WTC11 (cell line): ENCODE measurements around the gene SRGAP1. TPM values are rescaled to one million over a fixed set of nuclear protein-coding genes. Genes with fewer than 3 reads are reported as not detected.

ENCODE experiments used
- ATAC-seq: fragments of 200-7000 bp; cut with Tn5 transposase; 2 replicates; pipeline ENCODE4 v1.10.0; 2021; ENCODE audit warnings: mild to moderate bottlenecking, moderate library complexity
- CTCF ChIA-PET: fragments of 300-600 bp; sonication (Branson Sonifier 250); formaldehyde crosslinking; loops from one replicate; lab custom pipeline; 2021; ENCODE audit warnings: antibody characterized with exemption; lab: Charles Lee
- POLR2A ChIA-PET: fragments of 350-600 bp; sonication (Branson Sonifier 250); formaldehyde crosslinking; loops from one replicate; lab custom pipeline; 2021; ENCODE audit warnings: antibody characterized with exemption; lab: Charles Lee
- DNase-seq: peaks from one replicate; pipeline ENCODE4 v3.0.0; 2021; ENCODE audit warnings: low spot score
- H3K27ac Mint-ChIP-seq: 2 replicates; pipeline ENCODE4 v1.8.0; 2021; ENCODE audit warnings: mixed read lengths
- H3K27me3 Mint-ChIP-seq: 2 replicates; pipeline ENCODE4 v1.8.0; 2021; ENCODE audit warnings: low read depth, mild to moderate bottlenecking, moderate library complexity, mixed read lengths
- H3K36me3 Mint-ChIP-seq: 2 replicates; pipeline ENCODE4 v1.8.0; 2021; ENCODE audit warnings: mixed read lengths
- H3K4me1 Mint-ChIP-seq: 2 replicates; pipeline ENCODE4 v1.8.0; 2022; ENCODE audit warnings: mixed read lengths
- H3K4me3 Mint-ChIP-seq: 2 replicates; pipeline ENCODE4 v1.8.0; 2021; ENCODE audit warnings: mild to moderate bottlenecking, moderate library complexity, mixed read lengths
- H3K9me3 Mint-ChIP-seq: 2 replicates; pipeline ENCODE4 v1.8.0; 2021; ENCODE audit warnings: mixed read lengths
- CBFB ChIP-seq: sonication (generic); formaldehyde crosslinking; IDR thresholded peaks from 2 replicates; pipeline ENCODE4 v1.8.1; 2022; ENCODE audit warnings: mild to moderate bottlenecking, low read depth, missing genetic modification reagents
- ESRRA ChIP-seq: sonication (generic); formaldehyde crosslinking; IDR thresholded peaks from 2 replicates; pipeline ENCODE4 v1.8.1; 2022; ENCODE audit warnings: mild to moderate bottlenecking, missing genetic modification reagents, borderline replicate concordance
- ETV6 ChIP-seq: sonication (generic); formaldehyde crosslinking; IDR thresholded peaks from 2 replicates; pipeline ENCODE4 v1.8.1; 2022; ENCODE audit warnings: mild to moderate bottlenecking, missing genetic modification reagents
- GRHL2 ChIP-seq: fragments of 250-450 bp; sonication (Bioruptor Pico); IDR thresholded peaks from 2 replicates; pipeline ENCODE4 v1.8.0; 2022; ENCODE audit warnings: mild to moderate bottlenecking, moderate library complexity; ENCODE audit not compliant: insufficient replicate concordance, severe bottlenecking
- JAZF1 ChIP-seq: fragments of 250-450 bp; sonication (Bioruptor Pico); IDR thresholded peaks from 2 replicates; pipeline ENCODE4 v1.9.0; 2021; ENCODE audit warnings: moderate library complexity, mild to moderate bottlenecking, inconsistent platforms
- NFE2L1 ChIP-seq: sonication (generic); formaldehyde crosslinking; IDR thresholded peaks from 2 replicates; pipeline ENCODE4 v1.8.1; 2023; ENCODE audit warnings: missing genetic modification reagents
- NFYB ChIP-seq: sonication (generic); formaldehyde crosslinking; conservative IDR thresholded peaks from 2 replicates; pipeline ENCODE4 v1.8.0; 2022; ENCODE audit warnings: low read depth, missing genetic modification reagents
- OVOL2 ChIP-seq: fragments of 250-450 bp; sonication (Bioruptor Pico); IDR thresholded peaks from 2 replicates; pipeline ENCODE4 v1.9.0; 2021; ENCODE audit warnings: mild to moderate bottlenecking, borderline replicate concordance
- TEAD4 ChIP-seq: sonication (generic); formaldehyde crosslinking; IDR thresholded peaks from 2 replicates; pipeline ENCODE4 v1.8.0; 2022; ENCODE audit warnings: mild to moderate bottlenecking, missing genetic modification reagents
- ZNF396 ChIP-seq: fragments of 250-450 bp; sonication (Bioruptor Pico); IDR thresholded peaks from 2 replicates; pipeline ENCODE4 v1.8.0; 2021; ENCODE audit warnings: mild to moderate bottlenecking, moderate library complexity, borderline replicate concordance
- total RNA-seq: library from RNA; stranded (reverse); gene quantifications from 3 replicates; pipeline ENCODE4 v1.2.3, GENCODE V29; 2021
- TF ChIP-seq, protein P1 (sequence below): sonication (generic); formaldehyde crosslinking; IDR thresholded peaks from 2 replicates; pipeline ENCODE4 v1.8.1; 2022; ENCODE audit warnings: low read depth, missing genetic modification reagents, borderline replicate concordance
- TF ChIP-seq, protein P2 (sequence below): fragments of 250-450 bp; sonication (Bioruptor Pico); IDR thresholded peaks from 2 replicates; pipeline ENCODE4 v1.9.0; 2021; ENCODE audit warnings: mild to moderate bottlenecking, borderline replicate concordance
- TF ChIP-seq, protein P3 (sequence below): sonication (generic); formaldehyde crosslinking; IDR thresholded peaks from 2 replicates; pipeline ENCODE4 v1.8.0; 2023; ENCODE audit warnings: mild to moderate bottlenecking, missing genetic modification reagents
- TF ChIP-seq, protein P4 (sequence below): sonication (generic); formaldehyde crosslinking; conservative IDR thresholded peaks from 2 replicates; pipeline ENCODE4 v1.8.1; 2022; ENCODE audit warnings: mild to moderate bottlenecking, missing genetic modification reagents
- TF ChIP-seq, protein P5 (sequence below): sonication (generic); formaldehyde crosslinking; IDR thresholded peaks from 2 replicates; pipeline ENCODE4 v1.8.1; 2023; ENCODE audit warnings: mild to moderate bottlenecking, missing genetic modification reagents, borderline replicate concordance
- TF ChIP-seq, protein P6 (sequence below): sonication (generic); formaldehyde crosslinking; IDR thresholded peaks from 2 replicates; pipeline ENCODE4 v1.8.1; 2022; ENCODE audit warnings: mild to moderate bottlenecking, missing genetic modification reagents, moderate library complexity, borderline replicate concordance
- TF ChIP-seq, protein P7 (sequence below): sonication (generic); formaldehyde crosslinking; IDR thresholded peaks from 2 replicates; pipeline ENCODE4 v1.8.0; 2022; ENCODE audit warnings: mild to moderate bottlenecking, missing genetic modification reagents
- TF ChIP-seq, protein P8 (sequence below): fragments of 250-450 bp; sonication (Bioruptor Pico); IDR thresholded peaks from 2 replicates; pipeline ENCODE4 v1.9.0; 2021; ENCODE audit warnings: mild to moderate bottlenecking

SRGAP1 gene
- total RNA-seq, 1 experiment from 2014 or later = 10.3 TPM

DNA sequence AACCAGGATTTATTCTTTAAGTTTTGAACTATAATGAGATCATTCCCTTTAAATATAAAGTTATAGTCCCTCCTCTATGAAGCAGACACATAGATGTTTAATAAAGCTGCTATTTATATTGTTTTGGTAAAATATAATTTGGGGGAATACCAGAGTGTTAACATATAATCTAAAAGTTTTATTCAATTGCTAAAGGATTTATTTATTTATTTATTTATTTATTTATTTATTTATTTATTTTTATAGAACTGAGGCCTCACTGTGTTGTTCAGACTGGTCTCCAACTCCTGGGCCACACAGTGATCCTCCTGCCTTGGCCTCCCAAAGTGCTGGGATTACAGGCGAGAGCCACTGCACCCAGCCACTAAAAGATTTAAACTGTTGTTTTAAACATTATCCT, 278.9 kb downstream of the SRGAP1 start:
- Mint-ChIP-seq H3K27me3 (no peaks in the 10 kb centered on the region), H3K36me3 (0 out of 2 replicates have a peak, but pooled peaks cover 3% of the 10 kb centered on the region), H3K9me3 (no peaks in the 10 kb centered on the region), H3K27ac (no peak overlapping the region), H3K4me3 (no peak overlapping the region), H3K4me1 (no peaks in the 10 kb centered on the region)
- ChIA-PET CTCF (no interaction called here), POLR2A (no interaction called here)
- ATAC-seq (no peak), DNase-seq (no peak)
- TF ChIP-seq JAZF1 (no peak), CBFB (CRISPR knock-in tag) (no peak), NFE2L1 (CRISPR knock-in tag) (no peak)

DNA sequence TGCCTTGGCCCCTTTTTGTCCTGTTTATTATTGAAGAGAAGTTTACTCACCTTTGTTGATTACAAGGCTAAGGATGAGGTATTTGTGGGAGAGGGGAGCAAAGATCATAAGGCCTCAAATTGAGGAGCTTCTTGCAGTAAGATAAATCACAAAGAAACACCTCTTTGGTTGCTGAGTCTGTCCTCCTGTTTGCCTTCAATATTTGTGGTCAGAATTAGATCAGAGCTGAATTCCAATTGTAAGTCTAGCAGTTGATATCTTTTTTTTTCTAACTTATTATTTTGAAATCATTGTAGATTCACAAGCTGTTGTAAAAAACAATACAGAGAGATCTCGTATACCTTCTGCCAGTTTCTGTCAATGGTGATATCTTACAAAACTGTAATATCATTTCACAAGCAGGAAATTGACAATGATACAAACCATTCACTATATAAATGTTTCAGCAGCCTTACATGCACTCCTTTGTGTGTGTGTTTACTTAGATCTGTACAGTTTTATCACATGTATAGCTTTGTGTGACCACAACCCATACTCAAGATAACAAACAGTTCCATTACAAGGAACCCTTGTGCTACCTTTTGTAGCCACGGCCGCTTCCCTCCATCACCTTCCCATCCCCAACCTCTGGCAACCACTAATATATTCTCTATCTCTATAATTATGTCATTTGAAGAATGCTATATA, 280.2 kb downstream of the SRGAP1 start:
- ChIA-PET CTCF (no interaction called here), POLR2A (no interaction called here)
- H3K27ac Mint-ChIP-seq = no peak overlapping the region
- H3K27me3 Mint-ChIP-seq = no peaks in the 10 kb centered on the region
- no peak for DNase-seq
- no peak overlapping the region for H3K4me3 Mint-ChIP-seq
- H3K36me3 Mint-ChIP-seq = peaks cover 11% of the 10 kb centered on the region
- no peak for ATAC-seq
- no peaks in the 10 kb centered on the region for H3K4me1 Mint-ChIP-seq
- H3K9me3 Mint-ChIP-seq = no peaks in the 10 kb centered on the region
- TF ChIP-seq, protein P1, sequence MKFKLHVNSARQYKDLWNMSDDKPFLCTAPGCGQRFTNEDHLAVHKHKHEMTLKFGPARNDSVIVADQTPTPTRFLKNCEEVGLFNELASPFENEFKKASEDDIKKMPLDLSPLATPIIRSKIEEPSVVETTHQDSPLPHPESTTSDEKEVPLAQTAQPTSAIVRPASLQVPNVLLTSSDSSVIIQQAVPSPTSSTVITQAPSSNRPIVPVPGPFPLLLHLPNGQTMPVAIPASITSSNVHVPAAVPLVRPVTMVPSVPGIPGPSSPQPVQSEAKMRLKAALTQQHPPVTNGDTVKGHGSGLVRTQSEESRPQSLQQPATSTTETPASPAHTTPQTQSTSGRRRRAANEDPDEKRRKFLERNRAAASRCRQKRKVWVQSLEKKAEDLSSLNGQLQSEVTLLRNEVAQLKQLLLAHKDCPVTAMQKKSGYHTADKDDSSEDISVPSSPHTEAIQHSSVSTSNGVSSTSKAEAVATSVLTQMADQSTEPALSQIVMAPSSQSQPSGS (CRISPR knock-in tag) = no peak
- TF ChIP-seq NFYB (CRISPR knock-in tag) = no peak
- TF ChIP-seq ESRRA (CRISPR knock-in tag) = no peak
- TF ChIP-seq, protein P2, sequence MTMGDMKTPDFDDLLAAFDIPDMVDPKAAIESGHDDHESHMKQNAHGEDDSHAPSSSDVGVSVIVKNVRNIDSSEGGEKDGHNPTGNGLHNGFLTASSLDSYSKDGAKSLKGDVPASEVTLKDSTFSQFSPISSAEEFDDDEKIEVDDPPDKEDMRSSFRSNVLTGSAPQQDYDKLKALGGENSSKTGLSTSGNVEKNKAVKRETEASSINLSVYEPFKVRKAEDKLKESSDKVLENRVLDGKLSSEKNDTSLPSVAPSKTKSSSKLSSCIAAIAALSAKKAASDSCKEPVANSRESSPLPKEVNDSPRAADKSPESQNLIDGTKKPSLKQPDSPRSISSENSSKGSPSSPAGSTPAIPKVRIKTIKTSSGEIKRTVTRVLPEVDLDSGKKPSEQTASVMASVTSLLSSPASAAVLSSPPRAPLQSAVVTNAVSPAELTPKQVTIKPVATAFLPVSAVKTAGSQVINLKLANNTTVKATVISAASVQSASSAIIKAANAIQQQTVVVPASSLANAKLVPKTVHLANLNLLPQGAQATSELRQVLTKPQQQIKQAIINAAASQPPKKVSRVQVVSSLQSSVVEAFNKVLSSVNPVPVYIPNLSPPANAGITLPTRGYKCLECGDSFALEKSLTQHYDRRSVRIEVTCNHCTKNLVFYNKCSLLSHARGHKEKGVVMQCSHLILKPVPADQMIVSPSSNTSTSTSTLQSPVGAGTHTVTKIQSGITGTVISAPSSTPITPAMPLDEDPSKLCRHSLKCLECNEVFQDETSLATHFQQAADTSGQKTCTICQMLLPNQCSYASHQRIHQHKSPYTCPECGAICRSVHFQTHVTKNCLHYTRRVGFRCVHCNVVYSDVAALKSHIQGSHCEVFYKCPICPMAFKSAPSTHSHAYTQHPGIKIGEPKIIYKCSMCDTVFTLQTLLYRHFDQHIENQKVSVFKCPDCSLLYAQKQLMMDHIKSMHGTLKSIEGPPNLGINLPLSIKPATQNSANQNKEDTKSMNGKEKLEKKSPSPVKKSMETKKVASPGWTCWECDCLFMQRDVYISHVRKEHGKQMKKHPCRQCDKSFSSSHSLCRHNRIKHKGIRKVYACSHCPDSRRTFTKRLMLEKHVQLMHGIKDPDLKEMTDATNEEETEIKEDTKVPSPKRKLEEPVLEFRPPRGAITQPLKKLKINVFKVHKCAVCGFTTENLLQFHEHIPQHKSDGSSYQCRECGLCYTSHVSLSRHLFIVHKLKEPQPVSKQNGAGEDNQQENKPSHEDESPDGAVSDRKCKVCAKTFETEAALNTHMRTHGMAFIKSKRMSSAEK (CRISPR knock-in tag) = no peak
- TF ChIP-seq ETV6 = no peak
- no peak for TF ChIP-seq ZNF396 (CRISPR knock-in tag)
- TF ChIP-seq, protein P3, sequence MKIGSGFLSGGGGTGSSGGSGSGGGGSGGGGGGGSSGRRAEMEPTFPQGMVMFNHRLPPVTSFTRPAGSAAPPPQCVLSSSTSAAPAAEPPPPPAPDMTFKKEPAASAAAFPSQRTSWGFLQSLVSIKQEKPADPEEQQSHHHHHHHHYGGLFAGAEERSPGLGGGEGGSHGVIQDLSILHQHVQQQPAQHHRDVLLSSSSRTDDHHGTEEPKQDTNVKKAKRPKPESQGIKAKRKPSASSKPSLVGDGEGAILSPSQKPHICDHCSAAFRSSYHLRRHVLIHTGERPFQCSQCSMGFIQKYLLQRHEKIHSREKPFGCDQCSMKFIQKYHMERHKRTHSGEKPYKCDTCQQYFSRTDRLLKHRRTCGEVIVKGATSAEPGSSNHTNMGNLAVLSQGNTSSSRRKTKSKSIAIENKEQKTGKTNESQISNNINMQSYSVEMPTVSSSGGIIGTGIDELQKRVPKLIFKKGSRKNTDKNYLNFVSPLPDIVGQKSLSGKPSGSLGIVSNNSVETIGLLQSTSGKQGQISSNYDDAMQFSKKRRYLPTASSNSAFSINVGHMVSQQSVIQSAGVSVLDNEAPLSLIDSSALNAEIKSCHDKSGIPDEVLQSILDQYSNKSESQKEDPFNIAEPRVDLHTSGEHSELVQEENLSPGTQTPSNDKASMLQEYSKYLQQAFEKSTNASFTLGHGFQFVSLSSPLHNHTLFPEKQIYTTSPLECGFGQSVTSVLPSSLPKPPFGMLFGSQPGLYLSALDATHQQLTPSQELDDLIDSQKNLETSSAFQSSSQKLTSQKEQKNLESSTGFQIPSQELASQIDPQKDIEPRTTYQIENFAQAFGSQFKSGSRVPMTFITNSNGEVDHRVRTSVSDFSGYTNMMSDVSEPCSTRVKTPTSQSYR = no peak
- TF ChIP-seq, protein P4, sequence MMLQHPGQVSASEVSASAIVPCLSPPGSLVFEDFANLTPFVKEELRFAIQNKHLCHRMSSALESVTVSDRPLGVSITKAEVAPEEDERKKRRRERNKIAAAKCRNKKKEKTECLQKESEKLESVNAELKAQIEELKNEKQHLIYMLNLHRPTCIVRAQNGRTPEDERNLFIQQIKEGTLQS = no peak
- TF ChIP-seq OVOL2 (CRISPR knock-in tag) = no peak
- TF ChIP-seq TEAD4 (CRISPR knock-in tag) = no peak
- TF ChIP-seq, protein P5, sequence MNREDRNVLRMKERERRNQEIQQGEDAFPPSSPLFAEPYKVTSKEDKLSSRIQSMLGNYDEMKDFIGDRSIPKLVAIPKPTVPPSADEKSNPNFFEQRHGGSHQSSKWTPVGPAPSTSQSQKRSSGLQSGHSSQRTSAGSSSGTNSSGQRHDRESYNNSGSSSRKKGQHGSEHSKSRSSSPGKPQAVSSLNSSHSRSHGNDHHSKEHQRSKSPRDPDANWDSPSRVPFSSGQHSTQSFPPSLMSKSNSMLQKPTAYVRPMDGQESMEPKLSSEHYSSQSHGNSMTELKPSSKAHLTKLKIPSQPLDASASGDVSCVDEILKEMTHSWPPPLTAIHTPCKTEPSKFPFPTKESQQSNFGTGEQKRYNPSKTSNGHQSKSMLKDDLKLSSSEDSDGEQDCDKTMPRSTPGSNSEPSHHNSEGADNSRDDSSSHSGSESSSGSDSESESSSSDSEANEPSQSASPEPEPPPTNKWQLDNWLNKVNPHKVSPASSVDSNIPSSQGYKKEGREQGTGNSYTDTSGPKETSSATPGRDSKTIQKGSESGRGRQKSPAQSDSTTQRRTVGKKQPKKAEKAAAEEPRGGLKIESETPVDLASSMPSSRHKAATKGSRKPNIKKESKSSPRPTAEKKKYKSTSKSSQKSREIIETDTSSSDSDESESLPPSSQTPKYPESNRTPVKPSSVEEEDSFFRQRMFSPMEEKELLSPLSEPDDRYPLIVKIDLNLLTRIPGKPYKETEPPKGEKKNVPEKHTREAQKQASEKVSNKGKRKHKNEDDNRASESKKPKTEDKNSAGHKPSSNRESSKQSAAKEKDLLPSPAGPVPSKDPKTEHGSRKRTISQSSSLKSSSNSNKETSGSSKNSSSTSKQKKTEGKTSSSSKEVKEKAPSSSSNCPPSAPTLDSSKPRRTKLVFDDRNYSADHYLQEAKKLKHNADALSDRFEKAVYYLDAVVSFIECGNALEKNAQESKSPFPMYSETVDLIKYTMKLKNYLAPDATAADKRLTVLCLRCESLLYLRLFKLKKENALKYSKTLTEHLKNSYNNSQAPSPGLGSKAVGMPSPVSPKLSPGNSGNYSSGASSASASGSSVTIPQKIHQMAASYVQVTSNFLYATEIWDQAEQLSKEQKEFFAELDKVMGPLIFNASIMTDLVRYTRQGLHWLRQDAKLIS (CRISPR knock-in tag) = no peak
- no peak for TF ChIP-seq GRHL2
- TF ChIP-seq, protein P6, sequence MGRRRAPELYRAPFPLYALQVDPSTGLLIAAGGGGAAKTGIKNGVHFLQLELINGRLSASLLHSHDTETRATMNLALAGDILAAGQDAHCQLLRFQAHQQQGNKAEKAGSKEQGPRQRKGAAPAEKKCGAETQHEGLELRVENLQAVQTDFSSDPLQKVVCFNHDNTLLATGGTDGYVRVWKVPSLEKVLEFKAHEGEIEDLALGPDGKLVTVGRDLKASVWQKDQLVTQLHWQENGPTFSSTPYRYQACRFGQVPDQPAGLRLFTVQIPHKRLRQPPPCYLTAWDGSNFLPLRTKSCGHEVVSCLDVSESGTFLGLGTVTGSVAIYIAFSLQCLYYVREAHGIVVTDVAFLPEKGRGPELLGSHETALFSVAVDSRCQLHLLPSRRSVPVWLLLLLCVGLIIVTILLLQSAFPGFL (CRISPR knock-in tag) = no peak
- TF ChIP-seq, protein P7, sequence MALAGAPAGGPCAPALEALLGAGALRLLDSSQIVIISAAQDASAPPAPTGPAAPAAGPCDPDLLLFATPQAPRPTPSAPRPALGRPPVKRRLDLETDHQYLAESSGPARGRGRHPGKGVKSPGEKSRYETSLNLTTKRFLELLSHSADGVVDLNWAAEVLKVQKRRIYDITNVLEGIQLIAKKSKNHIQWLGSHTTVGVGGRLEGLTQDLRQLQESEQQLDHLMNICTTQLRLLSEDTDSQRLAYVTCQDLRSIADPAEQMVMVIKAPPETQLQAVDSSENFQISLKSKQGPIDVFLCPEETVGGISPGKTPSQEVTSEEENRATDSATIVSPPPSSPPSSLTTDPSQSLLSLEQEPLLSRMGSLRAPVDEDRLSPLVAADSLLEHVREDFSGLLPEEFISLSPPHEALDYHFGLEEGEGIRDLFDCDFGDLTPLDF (CRISPR knock-in tag) = no peak
- TF ChIP-seq, protein P8, sequence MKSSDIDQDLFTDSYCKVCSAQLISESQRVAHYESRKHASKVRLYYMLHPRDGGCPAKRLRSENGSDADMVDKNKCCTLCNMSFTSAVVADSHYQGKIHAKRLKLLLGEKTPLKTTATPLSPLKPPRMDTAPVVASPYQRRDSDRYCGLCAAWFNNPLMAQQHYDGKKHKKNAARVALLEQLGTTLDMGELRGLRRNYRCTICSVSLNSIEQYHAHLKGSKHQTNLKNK (CRISPR knock-in tag) = no peak
